ENCODE results near the gene LGALS1. TPM values are rescaled to one million over a fixed set of nuclear protein-coding genes. Genes with fewer than 3 reads are reported as not detected.

LGALS1 gene
- total RNA-seq, 1 donor from 2014 or later, result 2,760 TPM

DNA sequence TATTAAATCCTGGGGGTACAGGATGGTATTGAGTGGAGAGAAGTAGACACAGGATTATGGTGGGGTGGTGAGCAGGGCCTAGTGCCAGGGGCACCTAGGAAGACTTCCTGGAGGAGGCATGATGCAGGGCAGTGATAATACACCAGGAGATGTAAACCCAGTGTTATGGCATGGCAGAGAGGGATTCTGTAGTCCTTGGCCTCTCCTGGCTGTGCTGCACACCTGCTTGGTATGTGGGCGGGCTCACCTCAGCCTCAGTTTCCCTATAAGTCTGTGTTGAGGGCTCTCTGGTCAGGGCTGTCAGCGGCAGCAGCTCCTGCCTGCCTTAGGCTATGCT lies 14.8 kb upstream of the LGALS1 start:
- H3K4me3 Mint-ChIP-seq (ENCODE audit: unreplicated experiment), result no peak overlapping the region
- H3K4me1 Mint-ChIP-seq (ENCODE audit: low read depth), result peaks cover 40% of the 10 kb centered on the region
- no peaks in the 10 kb centered on the region for H3K36me3 Mint-ChIP-seq (ENCODE audit: low read depth)
- H3K27me3 Mint-ChIP-seq (ENCODE audit: low read depth), result no peaks in the 10 kb centered on the region
- H3K9me3 Mint-ChIP-seq (ENCODE audit: low read depth), result no peaks in the 10 kb centered on the region
- TF ChIP-seq, protein P1, sequence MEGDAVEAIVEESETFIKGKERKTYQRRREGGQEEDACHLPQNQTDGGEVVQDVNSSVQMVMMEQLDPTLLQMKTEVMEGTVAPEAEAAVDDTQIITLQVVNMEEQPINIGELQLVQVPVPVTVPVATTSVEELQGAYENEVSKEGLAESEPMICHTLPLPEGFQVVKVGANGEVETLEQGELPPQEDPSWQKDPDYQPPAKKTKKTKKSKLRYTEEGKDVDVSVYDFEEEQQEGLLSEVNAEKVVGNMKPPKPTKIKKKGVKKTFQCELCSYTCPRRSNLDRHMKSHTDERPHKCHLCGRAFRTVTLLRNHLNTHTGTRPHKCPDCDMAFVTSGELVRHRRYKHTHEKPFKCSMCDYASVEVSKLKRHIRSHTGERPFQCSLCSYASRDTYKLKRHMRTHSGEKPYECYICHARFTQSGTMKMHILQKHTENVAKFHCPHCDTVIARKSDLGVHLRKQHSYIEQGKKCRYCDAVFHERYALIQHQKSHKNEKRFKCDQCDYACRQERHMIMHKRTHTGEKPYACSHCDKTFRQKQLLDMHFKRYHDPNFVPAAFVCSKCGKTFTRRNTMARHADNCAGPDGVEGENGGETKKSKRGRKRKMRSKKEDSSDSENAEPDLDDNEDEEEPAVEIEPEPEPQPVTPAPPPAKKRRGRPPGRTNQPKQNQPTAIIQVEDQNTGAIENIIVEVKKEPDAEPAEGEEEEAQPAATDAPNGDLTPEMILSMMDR (IDR thresholded peaks at IDR 0.05), result no peak
- DNase-seq (ENCODE audit: low spot score), result no peak
- H3K27ac Mint-ChIP-seq (ENCODE audit: unreplicated experiment), result peak overlapping the region; percentile 93

- Mint-ChIP-seq H3K4me3 (ENCODE audit: unreplicated experiment) (peak overlapping the region; percentile 25), H3K27ac (ENCODE audit: unreplicated experiment) (peak overlapping the region; percentile 93), H3K27me3 (ENCODE audit: low read depth) (no peaks in the 10 kb centered on the region), H3K4me1 (ENCODE audit: low read depth) (peaks cover 40% of the 10 kb centered on the region), H3K9me3 (ENCODE audit: low read depth) (no peaks in the 10 kb centered on the region), H3K36me3 (ENCODE audit: low read depth) (peaks cover 3% of the 10 kb centered on the region)
- TF ChIP-seq, protein P1 (IDR thresholded peaks at IDR 0.05), result peak; percentile 76
- DNase-seq (ENCODE audit: low spot score), result no peak
These were observed 14.1 kb upstream of the LGALS1 start for GRCh38 chr22:37661160-37661924.

- Mint-ChIP-seq H3K36me3 (ENCODE audit: low read depth) (peaks cover 3% of the 10 kb centered on the region), H3K4me3 (ENCODE audit: unreplicated experiment) (no peak overlapping the region), H3K9me3 (ENCODE audit: low read depth) (no peaks in the 10 kb centered on the region), H3K4me1 (ENCODE audit: low read depth) (peaks cover 40% of the 10 kb centered on the region), H3K27ac (ENCODE audit: unreplicated experiment) (peak overlapping the region; percentile 93), H3K27me3 (ENCODE audit: low read depth) (no peaks in the 10 kb centered on the region)
- TF ChIP-seq, protein P1 (IDR thresholded peaks at IDR 0.05), result no peak
- no peak for DNase-seq (ENCODE audit: low spot score)
These were observed 13.4 kb upstream of the LGALS1 start for GRCh38 chr22:37662039-37662438.

DNA sequence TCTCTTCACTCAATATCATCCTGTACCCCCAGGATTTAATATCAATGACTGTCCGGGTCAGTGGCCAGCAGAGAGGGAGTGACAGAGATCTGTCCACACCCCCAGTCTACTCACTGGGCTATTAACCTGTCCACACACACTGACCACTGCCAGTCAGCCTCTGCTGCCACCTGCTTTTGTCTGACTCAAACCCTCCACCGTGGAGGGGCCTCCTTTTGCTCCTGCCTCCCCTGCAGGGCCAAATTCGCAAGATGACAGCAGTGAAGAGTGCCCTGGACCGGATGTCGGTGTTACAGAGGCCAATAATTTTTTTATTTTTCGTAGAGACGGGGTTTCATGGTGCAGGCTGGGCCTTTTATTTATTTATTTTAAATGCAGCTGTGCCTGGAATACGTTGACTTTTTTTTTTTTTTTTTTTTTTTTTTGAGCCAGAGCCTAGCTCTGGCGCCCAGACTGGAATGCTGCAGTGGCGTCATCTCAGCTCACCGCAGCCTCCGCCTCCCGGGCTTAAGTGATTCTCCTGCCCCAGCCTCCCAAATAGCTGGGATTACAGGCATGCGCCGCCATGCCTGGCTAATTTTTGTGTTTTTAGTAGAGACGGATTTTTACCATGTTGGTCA lies 11.8 kb upstream of the LGALS1 start:
- Mint-ChIP-seq H3K27me3 (ENCODE audit: low read depth) (no peaks in the 10 kb centered on the region), H3K4me1 (ENCODE audit: low read depth) (peaks cover 38% of the 10 kb centered on the region), H3K27ac (ENCODE audit: unreplicated experiment) (no peak overlapping the region), H3K4me3 (ENCODE audit: unreplicated experiment) (no peak overlapping the region), H3K9me3 (ENCODE audit: low read depth) (no peaks in the 10 kb centered on the region), H3K36me3 (ENCODE audit: low read depth) (peaks cover 3% of the 10 kb centered on the region)
- no peak for DNase-seq (ENCODE audit: low spot score)
- TF ChIP-seq, protein P1 (IDR thresholded peaks at IDR 0.05), result no peak

DNA sequence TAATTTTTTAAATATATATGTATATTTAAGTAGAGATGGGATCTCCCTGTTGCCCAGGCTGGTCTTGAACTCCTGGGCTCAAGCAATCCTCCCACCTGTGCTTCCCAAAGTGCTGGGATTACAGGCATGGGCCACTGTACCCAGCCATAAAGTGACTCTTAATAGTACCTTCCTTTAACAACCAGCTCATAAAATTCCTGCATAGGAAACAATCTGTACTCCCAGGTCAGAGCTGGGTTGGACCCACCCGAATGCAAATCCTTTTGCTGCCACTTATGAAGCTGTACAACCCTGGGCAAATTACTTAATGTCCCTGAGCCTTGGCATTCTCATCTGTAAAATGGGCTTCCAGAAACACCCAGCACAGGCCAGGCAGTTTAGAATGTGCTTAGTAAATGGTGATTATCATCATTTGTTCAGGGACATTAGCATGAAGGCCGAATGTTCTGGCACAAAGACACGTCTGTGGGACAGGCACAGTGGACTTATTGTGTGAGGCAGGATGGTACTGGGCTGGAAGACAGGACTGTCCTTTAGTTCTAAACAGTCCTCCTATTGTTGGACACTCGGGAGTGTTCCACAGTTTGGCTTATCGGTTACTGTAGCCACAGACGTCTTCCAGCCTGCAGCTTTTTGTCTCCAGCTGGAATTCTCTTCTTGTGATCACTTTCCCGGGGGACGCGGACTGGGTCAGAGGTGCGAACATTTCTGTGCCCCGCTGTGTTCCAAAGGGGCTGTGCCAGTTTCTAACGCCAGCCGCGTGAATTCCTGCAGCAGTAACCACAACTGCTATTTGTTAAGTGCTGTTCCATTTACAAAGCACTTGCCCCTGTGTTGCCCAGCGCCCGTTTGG lies 11.0 kb upstream of the LGALS1 start:
- TF ChIP-seq, protein P1 (IDR thresholded peaks at IDR 0.05), result no peak
- no peaks in the 10 kb centered on the region for H3K9me3 Mint-ChIP-seq (ENCODE audit: low read depth)
- H3K27ac Mint-ChIP-seq (ENCODE audit: unreplicated experiment), result no peak overlapping the region
- peaks cover 3% of the 10 kb centered on the region for H3K36me3 Mint-ChIP-seq (ENCODE audit: low read depth)
- no peak overlapping the region for H3K4me3 Mint-ChIP-seq (ENCODE audit: unreplicated experiment)
- no peak for DNase-seq (ENCODE audit: low spot score)
- no peaks in the 10 kb centered on the region for H3K27me3 Mint-ChIP-seq (ENCODE audit: low read depth)
- peaks cover 36% of the 10 kb centered on the region for H3K4me1 Mint-ChIP-seq (ENCODE audit: low read depth)

Data from chondrocyte (in vitro differentiated cells).